SK-N-SH treated with all-trans-retinoic acid at 6 μM for 48 hours (cell line): ENCODE results near the gene GABBR2.
A peak's percentile ranks its signal among the peaks of the same experiment; 100 is the strongest.

ENCODE experiments used
- ATAC-seq: fragments of 200-7000 bp; cut with Tn5 transposase; 3 replicates; pipeline ENCODE4 v1.9.1; 2020; ENCODE audit warnings: mild to moderate bottlenecking, moderate library complexity
- ARNTL ChIP-seq: fragments of 450-650 bp; formaldehyde crosslinking; IDR thresholded peaks from 2 replicates; pipeline ENCODE4 v1.5.0; 2020; ENCODE audit warnings: low read depth, mild to moderate bottlenecking, moderate library complexity, borderline replicate concordance
- CREB5 ChIP-seq: fragments of 250-450 bp; sonication (Bioruptor Pico); IDR thresholded peaks from 2 replicates; pipeline ENCODE4 v1.5.1; 2020; ENCODE audit warnings: low read depth, mild to moderate bottlenecking, moderate library complexity
- CSDC2 ChIP-seq: fragments of 250-450 bp; sonication (Bioruptor Pico); IDR thresholded peaks from 2 replicates; pipeline ENCODE4 v1.5.0; 2020; ENCODE audit warnings: mild to moderate bottlenecking, moderate library complexity
- CSRNP3 ChIP-seq: fragments of 250-450 bp; sonication (Bioruptor Pico); IDR thresholded peaks from 2 replicates; pipeline ENCODE4 v1.5.1; 2021; ENCODE audit warnings: mild to moderate bottlenecking, moderate library complexity
- ESRRG ChIP-seq: fragments of 250-450 bp; sonication (Bioruptor Pico); IDR thresholded peaks from 2 replicates; pipeline ENCODE4 v1.6.1; 2021; ENCODE audit warnings: mild to moderate bottlenecking
- GLIS3 ChIP-seq: fragments of 250-450 bp; sonication (Bioruptor Pico); IDR thresholded peaks from 2 replicates; pipeline ENCODE4 v1.5.0; 2020; ENCODE audit warnings: mild to moderate bottlenecking, moderate library complexity
- OSR1 ChIP-seq: fragments of 250-450 bp; sonication (Bioruptor Pico); IDR thresholded peaks from 2 replicates; pipeline ENCODE4 v1.8.0; 2022; ENCODE audit warnings: moderate library complexity, mild to moderate bottlenecking, inconsistent platforms
- PATZ1 ChIP-seq: fragments of 250-450 bp; sonication (Bioruptor Pico); IDR thresholded peaks from 2 replicates; pipeline ENCODE4 v1.8.0; 2020; ENCODE audit warnings: mild to moderate bottlenecking, moderate library complexity, borderline replicate concordance
- POU6F1 ChIP-seq: fragments of 250-450 bp; sonication (Bioruptor Pico); IDR thresholded peaks from 2 replicates; pipeline ENCODE4 v1.8.0; 2021; ENCODE audit warnings: low read depth, mild to moderate bottlenecking, moderate library complexity, borderline replicate concordance
- RARB ChIP-seq: fragments of 250-450 bp; sonication (Bioruptor Pico); IDR thresholded peaks from 2 replicates; pipeline ENCODE4 v1.8.0; 2021; ENCODE audit warnings: mild to moderate bottlenecking, moderate library complexity
- SNAI2 ChIP-seq: fragments of 250-450 bp; sonication (Bioruptor Pico); IDR thresholded peaks from 2 replicates; pipeline ENCODE4 v1.5.0; 2020; ENCODE audit warnings: mild to moderate bottlenecking, moderate library complexity
- TCF4 ChIP-seq: fragments of 250-450 bp; sonication (Bioruptor Pico); IDR thresholded peaks from 2 replicates; pipeline ENCODE4 v1.8.0; 2021; ENCODE audit warnings: mild to moderate bottlenecking, moderate library complexity, borderline replicate concordance
- TOX ChIP-seq: fragments of 250-450 bp; sonication (Bioruptor Pico); IDR thresholded peaks from 2 replicates; pipeline ENCODE4 v1.8.0; 2021; ENCODE audit warnings: mild to moderate bottlenecking, moderate library complexity, borderline replicate concordance
- TSHZ2 ChIP-seq: fragments of 250-450 bp; sonication (Bioruptor Pico); IDR thresholded peaks from 2 replicates; pipeline ENCODE4 v1.5.0; 2020; ENCODE audit warnings: mild to moderate bottlenecking, moderate library complexity
- ZC3H10 ChIP-seq: fragments of 250-450 bp; sonication (Bioruptor Pico); IDR thresholded peaks from 2 replicates; pipeline ENCODE4 v1.5.1; 2021; ENCODE audit warnings: mild to moderate bottlenecking, moderate library complexity
- ZFP3 ChIP-seq: fragments of 250-450 bp; sonication (Bioruptor Pico); IDR thresholded peaks from 2 replicates; pipeline ENCODE4 v1.5.0; 2020; ENCODE audit warnings: mild to moderate bottlenecking, moderate library complexity
- ZFP30 ChIP-seq: fragments of 450-650 bp; formaldehyde crosslinking; IDR thresholded peaks from 2 replicates; pipeline ENCODE4 v1.5.0; 2022; ENCODE audit warnings: mild to moderate bottlenecking, moderate library complexity
- ZNF70 ChIP-seq: fragments of 450-650 bp; formaldehyde crosslinking; IDR thresholded peaks from 2 replicates; pipeline ENCODE4 v1.5.0; 2020; ENCODE audit warnings: mild to moderate bottlenecking, moderate library complexity
- ZNF8 ChIP-seq: fragments of 450-650 bp; formaldehyde crosslinking; IDR thresholded peaks from 2 replicates; pipeline ENCODE4 v1.5.0; 2020; ENCODE audit warnings: mild to moderate bottlenecking, moderate library complexity

The GABBR2 gene

GRCh38 chr9:98315551-98316060, 393.1 kb downstream of the GABBR2 start:
- peak; percentile 98 for ATAC-seq

GRCh38 chr9:98315067-98315453, 393.7 kb downstream of the GABBR2 start:
- ATAC-seq: no peak
- TF ChIP-seq ARNTL (CRISPR knock-in tag): no peak
- no peak for TF ChIP-seq GLIS3 (CRISPR knock-in tag)
- TF ChIP-seq TCF4 (CRISPR knock-in tag): no peak
- no peak for TF ChIP-seq ZNF70 (CRISPR knock-in tag)
- no peak for TF ChIP-seq ESRRG (CRISPR knock-in tag)
- no peak for TF ChIP-seq POU6F1 (CRISPR knock-in tag)
- TF ChIP-seq TOX: no peak
- no peak for TF ChIP-seq PATZ1
- no peak for TF ChIP-seq TSHZ2
- no peak for TF ChIP-seq ZFP3 (CRISPR knock-in tag)
- TF ChIP-seq CREB5: no peak
- no peak for TF ChIP-seq ZFP30 (CRISPR knock-in tag)
- no peak for TF ChIP-seq CSRNP3 (CRISPR knock-in tag)
- no peak for TF ChIP-seq CSDC2 (CRISPR knock-in tag)
- no peak for TF ChIP-seq OSR1 (CRISPR knock-in tag)
- no peak for TF ChIP-seq ZNF8 (CRISPR knock-in tag)
- TF ChIP-seq ZC3H10 (CRISPR knock-in tag): no peak
- TF ChIP-seq SNAI2 (CRISPR knock-in tag): no peak
- no peak for TF ChIP-seq RARB

More at GRCh38 chr9:98315551-98316060, 393.1 kb downstream of the GABBR2 start:
- TF ChIP-seq ESRRG (CRISPR knock-in tag) (no peak), POU6F1 (CRISPR knock-in tag) (no peak), CSDC2 (CRISPR knock-in tag) (no peak), CSRNP3 (CRISPR knock-in tag) (no peak), TCF4 (CRISPR knock-in tag) (no peak), TOX (no peak)
